ENCODE data around the gene PLEKHF1.
"Not testable (repeated sequence)": the region's sequence is repeated elsewhere in the genome, so short reads cannot be mapped to it uniquely, and the experiment has no call there.

PLEKHF1 gene

DNA sequence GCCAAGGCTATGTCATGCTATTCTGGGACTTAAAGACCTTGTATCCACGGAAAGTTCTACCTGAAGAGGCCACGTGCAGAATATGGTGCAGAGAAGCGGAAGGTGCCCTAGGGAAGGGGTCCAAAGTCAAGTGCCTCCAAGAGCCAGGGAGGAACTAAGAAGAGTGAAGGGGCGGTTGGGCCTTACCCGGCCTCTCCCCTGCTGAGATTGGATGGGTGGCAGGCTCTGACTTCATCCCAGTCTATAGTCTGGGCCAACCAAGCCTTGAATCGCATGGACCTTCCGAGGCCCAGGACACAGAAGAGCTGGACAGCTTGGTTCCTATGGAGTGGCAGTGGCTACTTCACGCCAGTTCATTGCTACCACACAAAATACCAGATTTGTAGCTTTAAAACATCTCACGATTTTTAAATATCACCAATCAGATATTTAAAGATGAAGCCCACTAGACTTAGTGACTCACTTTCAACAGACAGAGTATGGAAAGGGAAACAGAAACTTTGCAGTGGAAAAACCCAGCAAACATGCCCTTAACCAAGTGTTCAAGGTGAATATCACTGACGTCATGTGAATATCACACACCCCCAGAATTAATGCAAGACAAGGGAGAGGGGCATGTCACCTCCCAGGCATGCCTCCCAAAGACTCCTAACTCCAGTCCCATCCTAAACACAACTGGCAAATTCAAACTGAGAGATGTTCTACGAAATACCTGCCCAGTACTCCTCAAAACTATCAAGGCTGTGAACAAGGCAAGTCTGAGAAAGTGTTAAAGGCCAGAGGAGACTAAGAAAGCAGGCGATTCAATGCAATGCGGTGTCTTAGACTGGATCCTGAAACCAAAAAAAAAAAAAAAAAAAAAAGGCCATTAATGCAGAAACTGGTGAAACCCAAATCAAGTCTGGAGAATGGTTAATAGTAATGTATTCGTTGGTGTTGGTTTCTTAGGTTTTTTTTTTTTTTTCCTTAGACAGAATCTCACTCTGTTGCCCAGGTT lies 39.6 kb downstream of the PLEKHF1 start:
- H3K4me3 ChIP-seq (ENCODE audit: low read depth, low read length): no peak overlapping the region
- TF ChIP-seq, protein P1, sequence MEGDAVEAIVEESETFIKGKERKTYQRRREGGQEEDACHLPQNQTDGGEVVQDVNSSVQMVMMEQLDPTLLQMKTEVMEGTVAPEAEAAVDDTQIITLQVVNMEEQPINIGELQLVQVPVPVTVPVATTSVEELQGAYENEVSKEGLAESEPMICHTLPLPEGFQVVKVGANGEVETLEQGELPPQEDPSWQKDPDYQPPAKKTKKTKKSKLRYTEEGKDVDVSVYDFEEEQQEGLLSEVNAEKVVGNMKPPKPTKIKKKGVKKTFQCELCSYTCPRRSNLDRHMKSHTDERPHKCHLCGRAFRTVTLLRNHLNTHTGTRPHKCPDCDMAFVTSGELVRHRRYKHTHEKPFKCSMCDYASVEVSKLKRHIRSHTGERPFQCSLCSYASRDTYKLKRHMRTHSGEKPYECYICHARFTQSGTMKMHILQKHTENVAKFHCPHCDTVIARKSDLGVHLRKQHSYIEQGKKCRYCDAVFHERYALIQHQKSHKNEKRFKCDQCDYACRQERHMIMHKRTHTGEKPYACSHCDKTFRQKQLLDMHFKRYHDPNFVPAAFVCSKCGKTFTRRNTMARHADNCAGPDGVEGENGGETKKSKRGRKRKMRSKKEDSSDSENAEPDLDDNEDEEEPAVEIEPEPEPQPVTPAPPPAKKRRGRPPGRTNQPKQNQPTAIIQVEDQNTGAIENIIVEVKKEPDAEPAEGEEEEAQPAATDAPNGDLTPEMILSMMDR (IDR thresholded peaks at IDR 0.05; ENCODE audit: insufficient read depth, low read length, missing control alignments): no peak
- CTCF ChIA-PET: interaction anchor here (0.5 to 15.7 kb wide), 4 partner anchors 9 to 92 kb away, joined by 3 to 647 read pairs (median 12); partner anchors contain the start of gene POP4
- no peak for DNase-seq (ENCODE audit: low read depth, low spot score)
- POLR2A ChIA-PET: no interaction called here

DNA sequence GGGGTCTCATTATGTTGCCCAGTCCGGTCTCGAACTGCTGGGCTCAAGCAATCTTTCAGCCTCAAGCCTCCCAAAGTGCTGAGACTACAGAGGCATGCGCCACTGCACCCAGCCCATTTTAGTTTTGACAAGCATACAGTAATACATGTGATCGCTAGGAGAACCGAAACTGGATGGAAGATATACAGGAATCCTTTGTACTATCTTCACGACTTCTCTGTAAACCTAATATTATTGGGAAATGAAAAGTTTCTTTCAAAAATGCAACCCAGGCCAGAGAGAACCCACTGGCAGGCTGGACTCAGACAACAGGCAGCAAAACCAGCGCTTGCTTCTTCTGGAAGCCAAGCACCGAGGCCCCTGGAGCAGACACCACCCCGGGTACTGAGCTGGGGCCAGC lies 40.4 kb downstream of the PLEKHF1 start:
- DNase-seq (ENCODE audit: low read depth, low spot score): no peak
- POLR2A ChIA-PET: no interaction called here

DNA sequence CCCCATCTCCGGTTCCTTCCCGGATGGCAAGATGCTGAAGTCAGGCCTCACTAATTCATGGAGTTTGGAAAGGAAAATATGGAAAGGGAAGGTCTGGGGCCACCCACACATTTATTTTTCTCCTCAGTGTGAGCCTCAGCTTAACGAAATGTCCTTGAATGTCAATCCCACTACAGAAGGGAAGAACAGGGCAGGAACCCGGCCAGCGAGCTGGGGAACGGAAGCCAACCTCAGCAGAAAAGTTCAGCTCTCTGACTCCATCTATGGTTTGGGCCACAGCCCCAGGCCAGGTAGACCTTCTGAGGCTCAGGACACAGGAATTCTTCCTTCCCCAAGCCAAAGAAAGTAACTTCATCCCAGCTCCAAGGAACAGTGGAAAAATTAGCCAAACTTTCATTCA lies 41.4 kb downstream of the PLEKHF1 start:
- ChIA-PET POLR2A (no interaction called here), CTCF (interaction anchor here (1.8 to 15.7 kb wide), 3 partner anchors 9 to 94 kb away, joined by 11 to 647 read pairs (median 29); partner anchors contain the start of genes C19orf12 and POP4)
- no peak for DNase-seq (ENCODE audit: low read depth, low spot score)
- H3K4me3 ChIP-seq (ENCODE audit: low read depth, low read length): no peak overlapping the region
- TF ChIP-seq, protein P1 (IDR thresholded peaks at IDR 0.05; ENCODE audit: insufficient read depth, low read length, missing control alignments): no peak

More for the DNA sequence above, 40.4 kb downstream of the PLEKHF1 start:
- no peak overlapping the region for H3K4me3 ChIP-seq (ENCODE audit: low read depth, low read length)
- CTCF ChIA-PET: interaction anchor here (1.8 to 15.7 kb wide), 3 partner anchors 10 to 93 kb away, joined by 11 to 647 read pairs (median 29); partner anchors contain the start of genes C19orf12 and POP4
- TF ChIP-seq, protein P1 (IDR thresholded peaks at IDR 0.05; ENCODE audit: insufficient read depth, low read length, missing control alignments): no peak

DNA sequence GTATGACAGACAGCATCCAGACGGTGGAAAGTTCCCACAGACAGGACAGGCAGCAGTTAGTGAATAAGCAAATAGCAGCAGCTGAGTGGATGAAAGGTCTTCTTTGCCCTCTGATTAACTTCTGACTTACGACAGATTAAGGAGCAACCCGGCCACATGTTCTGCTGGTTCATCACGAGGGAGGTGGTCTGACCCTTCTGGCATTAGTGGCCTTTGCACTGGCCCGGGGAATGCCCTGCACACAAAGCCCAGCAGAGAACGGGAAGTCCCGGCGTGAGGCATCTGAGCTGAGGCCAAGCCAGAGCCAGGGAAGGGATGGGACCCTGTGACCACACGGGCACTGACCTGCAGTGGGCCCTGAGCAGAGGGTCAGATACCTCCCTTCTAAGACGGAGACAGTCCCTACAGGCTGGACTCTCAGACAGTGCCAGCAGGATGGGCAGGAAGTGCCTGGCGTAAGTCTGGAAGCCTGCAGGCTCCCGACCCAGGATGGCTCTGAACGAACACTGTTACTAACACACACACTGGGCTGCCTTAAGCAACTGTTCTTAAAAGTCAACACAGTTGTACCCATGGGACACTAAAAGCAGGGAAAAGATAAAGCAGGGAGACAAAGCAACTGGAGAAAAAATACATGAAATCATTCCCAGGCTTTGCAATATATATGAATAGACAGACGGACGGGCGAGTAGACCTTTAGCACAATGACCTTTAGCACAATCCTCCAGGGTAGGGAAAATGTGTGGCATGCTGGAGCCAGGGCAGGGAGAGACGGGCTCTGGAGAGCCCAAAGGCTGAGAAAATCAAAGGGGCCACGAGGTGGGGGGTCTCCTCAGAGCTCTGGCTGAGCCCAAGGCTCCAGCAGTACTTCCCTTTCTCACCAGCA lies 43.5 kb downstream of the PLEKHF1 start:
- no peak for DNase-seq (ENCODE audit: low read depth, low spot score)
- ChIA-PET POLR2A (no interaction called here), CTCF (interaction anchor here (2.0 to 15.7 kb wide), 3 partner anchors 7 to 96 kb away, joined by 10 to 647 read pairs (median 29); partner anchors contain the start of genes C19orf12 and POP4)
- TF ChIP-seq, protein P1 (IDR thresholded peaks at IDR 0.05; ENCODE audit: insufficient read depth, low read length, missing control alignments): no peak
- no peak overlapping the region for H3K4me3 ChIP-seq (ENCODE audit: low read depth, low read length)

DNA sequence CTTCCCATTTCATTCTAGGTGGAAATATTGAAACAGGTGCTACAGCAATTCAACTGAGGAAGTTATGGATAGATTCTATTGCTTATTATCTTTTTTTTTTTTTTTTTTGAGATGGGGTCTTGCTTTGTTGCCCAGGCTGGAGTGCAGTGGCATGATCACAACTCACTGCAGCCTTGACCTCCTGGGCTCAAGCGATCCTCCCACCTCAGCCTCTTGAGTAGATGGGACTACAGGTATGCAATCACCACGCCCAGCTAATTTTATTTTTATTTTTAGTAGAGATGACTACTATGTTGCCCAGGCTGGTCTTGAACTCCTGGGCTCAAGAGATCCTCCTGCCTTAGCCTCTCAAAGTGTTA lies 44.2 kb downstream of the PLEKHF1 start:
- POLR2A ChIA-PET; H3K4me3 ChIP-seq (ENCODE audit: low read depth, low read length); DNase-seq (ENCODE audit: low read depth, low spot score): not testable (repeated sequence)
- CTCF ChIA-PET: interaction anchor here (2.0 to 15.7 kb wide), 2 partner anchors 16 to 97 kb away, joined by 10 to 647 read pairs; partner anchors contain the start of gene POP4

GRCh38 chr19:29711584-29712132 lies 46.4 kb downstream of the PLEKHF1 start:
- no peak overlapping the region for H3K4me3 ChIP-seq (ENCODE audit: low read depth, low read length)
- no peak for DNase-seq (ENCODE audit: low read depth, low spot score)
- ChIA-PET POLR2A (no interaction called here), CTCF (interaction anchor here (8.8 to 15.7 kb wide), 2 partner anchors 18 to 99 kb away, joined by 87 to 647 read pairs; partner anchors contain the start of gene POP4)
- TF ChIP-seq, protein P1 (IDR thresholded peaks at IDR 0.05; ENCODE audit: insufficient read depth, low read length, missing control alignments): no peak
